GM19395 (cell line): Measurements from ENCODE around the gene ZG16.

Source experiments
- ATAC-seq: cut with Tn5 transposase; IDR thresholded peaks from one replicate; pipeline ENCODE4 v1.9.1; 2021; ENCODE audit warnings: mild to moderate bottlenecking, moderate library complexity; ENCODE audit not compliant: unreplicated experiment

Gene ZG16

DNA sequence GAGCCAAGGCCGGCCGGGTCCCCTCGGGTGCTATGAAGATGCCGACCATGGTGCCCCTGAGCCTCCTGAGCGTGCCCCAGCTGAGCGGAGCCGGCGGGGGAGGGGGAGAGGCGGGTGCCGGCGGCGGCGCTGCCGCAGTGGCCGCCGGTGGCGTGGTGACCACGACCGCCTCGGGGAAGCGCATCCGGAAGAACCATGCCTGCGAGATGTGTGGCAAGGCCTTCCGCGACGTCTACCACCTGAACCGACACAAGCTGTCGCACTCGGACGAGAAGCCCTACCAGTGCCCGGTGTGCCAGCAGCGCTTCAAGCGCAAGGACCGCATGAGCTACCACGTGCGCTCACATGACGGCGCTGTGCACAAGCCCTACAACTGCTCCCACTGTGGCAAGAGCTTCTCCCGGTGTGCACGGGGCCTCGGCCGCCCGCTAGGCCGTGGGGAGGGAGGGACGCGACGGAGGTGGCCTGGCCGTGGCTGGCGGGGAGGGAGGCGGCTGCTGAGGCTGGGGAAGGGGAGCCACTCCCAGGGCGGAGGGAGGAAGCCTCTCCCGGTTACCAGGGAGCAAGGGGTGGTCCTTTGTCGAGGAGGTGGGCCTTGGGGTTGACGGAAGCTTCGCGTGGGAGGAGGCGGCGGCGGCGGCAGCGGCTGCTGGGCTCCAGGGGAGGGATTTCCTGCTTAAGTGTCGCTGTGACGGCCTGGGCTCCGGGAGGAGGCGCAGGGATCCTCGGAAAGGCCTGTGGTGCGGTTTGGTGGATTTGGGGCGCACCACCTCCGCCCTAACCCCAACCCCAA is 29.6 kb downstream of the ZG16 start:
- no peak for ATAC-seq

DNA sequence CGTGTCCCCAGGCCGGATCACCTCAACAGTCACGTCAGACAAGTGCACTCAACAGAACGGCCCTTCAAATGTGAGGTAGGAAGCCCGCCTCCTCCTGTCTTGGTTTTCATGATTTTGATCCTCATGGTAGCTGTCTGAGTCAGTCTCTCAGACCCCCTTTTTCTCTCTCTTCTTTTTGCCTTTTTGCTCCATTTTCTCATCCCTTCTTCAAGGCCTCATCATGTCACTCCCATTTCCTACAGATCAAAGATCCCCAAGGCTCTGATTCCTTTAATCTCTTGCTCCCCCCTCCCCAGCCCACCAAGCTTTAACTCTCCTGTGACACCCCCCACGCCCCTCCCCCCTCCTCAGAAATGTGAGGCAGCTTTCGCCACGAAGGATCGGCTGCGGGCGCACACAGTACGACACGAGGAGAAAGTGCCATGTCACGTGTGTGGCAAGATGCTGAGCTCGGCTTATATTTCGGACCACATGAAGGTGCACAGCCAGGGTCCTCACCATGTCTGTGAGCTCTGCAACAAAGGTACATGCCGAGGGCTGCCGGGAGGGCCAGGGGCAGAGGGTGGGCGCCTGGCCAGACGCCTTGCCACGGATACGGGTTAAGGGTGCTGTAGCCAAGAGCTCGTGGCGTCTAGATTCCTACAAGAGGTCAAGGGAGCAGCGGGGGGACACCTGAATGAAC is 30.3 kb downstream of the ZG16 start:
- ATAC-seq: no peak

DNA sequence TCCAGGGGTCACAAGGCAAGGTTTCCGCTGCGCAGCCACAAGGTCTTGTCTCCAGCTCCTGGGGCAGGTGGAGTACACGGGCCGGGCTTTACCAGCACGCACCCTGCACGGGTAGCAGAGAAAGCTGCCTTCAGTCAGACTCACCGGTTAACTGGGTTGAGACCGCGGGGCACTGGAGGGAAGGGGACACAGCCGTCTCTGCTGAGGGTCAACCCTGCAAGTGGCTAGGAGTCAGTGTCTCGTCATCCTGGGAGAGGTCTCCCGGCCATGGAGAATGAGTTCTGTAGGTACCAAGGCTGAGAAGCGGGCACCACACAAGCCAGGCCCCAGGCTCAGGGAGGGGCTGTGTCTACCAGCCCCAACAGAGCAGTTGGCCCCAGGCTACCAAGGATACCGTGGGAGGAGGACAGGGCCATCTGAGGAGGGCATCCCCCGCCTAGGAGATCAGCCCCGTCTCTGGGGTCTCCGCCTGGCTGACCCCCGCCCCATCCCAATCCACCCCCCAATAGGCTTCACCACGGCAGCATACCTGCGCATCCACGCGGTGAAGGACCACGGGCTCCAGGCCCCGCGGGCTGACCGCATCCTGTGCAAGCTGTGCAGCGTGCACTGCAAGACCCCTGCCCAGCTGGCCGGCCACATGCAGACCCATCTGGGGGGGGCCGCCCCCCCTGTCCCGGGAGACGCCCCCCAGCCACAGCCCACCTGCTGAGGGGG is 31.1 kb downstream of the ZG16 start:
- no peak for ATAC-seq

DNA sequence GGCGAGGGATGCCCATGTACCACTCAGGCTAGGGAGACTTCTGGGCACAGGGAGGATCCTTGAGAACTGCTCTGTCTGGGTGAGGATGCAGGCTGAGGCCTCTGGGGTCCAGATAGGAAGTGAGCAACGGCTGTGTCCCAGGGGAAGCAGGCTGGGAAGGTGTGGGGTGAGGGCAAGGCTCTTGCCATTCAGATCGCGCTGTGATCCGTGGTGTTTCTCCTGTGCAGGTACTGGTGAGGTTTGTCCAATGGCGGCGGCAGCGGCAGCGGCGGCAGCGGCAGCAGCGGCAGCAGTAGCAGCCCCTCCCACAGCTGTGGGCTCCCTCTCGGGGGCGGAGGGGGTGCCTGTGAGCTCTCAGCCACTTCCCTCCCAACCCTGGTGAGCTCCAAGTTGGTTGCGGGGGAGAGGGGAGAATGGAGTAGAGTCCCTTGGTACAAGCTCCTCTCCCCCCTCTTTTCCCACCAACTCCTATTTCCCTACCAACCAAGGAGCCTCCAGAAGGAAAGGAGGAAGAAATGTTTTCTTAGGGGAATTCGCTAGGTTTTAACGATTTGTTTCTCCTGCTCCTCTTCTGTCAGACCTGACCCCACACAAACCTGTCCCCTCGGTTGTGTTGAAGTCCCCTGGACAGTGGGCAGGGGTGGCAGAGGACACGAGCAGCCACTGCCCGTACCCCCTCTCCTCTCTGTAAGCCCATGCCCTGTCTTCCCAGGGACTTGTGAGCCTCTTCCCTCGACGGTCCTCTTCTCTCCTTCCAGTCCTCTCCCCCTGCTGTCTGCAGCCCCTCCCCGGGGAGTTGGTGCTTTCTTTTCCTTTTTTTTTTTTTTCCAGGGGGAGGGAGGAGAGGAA is 32.0 kb downstream of the ZG16 start:
- no peak for ATAC-seq

DNA sequence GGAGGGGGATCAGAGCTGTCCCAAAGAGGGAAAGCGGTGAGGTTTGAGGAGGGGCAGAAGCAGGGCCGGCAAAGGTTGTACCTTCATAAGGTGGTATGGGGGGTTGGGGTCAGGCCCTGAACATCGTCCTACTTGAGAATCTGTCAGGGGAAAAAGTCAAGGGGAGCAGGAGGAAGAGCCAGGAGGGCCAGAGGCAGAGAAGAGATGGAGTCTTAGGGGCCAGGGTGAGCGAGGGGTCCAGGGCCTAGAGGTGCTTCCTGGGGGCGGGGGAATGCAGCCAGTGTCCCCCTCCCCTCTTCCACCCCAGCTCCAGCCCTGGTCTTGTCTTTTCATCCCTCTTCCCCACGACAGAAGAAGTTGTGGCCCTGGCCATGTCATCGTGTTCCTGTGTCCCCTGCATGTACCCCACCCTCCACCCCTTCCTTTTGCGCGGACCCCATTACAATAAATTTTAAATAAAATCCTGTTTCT is 32.7 kb downstream of the ZG16 start:
- ATAC-seq: no peak

DNA sequence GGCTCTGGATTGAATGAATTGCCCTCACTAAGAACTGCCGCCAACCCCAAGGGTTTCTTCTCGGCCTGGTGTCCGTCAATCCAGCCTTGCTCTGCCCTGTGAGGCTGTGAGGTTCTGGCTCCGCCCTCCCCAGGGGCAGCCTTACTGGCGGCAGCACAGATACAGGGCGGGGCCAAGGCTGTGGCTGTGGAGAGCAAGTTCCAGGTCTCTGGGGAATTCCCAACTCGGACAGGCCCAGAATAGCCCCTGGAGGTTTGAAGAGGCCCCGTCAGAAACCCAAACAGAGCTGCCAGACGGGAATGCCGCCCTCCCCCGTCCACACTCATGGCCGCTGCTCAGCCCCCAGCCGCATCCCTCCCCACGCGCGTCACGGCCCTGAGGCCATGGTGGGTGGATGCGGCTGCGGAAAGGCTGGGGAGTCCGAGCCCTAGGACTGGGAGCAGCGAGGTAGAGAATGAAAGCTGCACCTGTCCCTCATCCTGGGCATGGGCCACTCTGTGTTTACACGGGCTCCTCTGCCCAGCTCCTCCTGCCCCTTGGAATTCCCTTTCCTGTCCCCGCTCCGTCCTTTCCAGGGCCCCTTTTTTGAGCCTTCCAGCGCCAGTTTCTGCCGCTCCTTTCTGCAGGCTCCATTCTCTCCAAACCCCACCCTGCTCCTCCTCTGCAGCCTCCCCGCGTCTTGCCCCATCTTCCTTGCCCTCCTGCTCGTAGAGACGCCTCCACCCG is 33.3 kb downstream of the ZG16 start:
- ATAC-seq: peak; percentile 37

DNA sequence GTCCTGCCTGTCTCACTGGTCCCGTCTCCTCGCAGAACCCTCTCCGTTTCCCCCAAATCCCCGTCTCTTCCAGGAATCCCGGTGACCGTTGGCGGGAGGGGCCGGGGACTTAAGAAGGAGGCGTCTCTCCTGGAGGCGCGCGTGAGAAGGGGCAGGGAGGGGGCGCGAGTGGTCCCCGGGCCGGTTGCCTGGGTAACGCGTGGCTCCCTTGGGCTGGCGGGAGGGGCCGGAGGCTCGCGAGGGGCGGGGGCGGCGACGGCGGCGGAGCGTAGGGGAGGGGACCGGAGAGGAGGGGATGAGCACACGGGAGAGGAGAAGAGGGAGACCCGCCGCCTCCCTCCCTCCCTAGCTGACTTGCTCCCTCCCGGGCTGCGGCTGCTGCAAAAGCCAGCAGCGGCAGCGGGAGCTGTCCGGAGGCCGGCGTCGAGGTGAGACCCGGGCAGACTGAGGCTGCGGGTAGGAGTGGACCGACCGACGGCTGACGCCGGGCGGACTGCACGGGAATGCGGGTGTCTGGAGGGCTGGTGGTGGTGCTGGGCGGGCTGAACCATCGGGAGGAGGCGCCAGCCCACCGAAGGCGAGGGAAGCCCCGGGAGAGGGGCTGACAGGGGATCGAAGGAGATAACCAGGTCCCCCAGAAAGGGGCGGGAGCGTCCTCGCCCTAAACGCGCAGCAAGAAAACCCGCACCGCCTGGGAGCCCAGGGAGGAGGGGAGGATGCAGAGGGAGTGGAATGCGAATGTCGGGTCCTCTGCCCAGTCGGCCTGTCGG is 34.0 kb downstream of the ZG16 start, which contains the start of gene PRRT2:
Gene PRRT2 (plus strand): TSS at position 298 of the 770 bp plus-strand sequence. CDS start 862 bp downstream, outside the sequence.
- no peak for ATAC-seq

DNA sequence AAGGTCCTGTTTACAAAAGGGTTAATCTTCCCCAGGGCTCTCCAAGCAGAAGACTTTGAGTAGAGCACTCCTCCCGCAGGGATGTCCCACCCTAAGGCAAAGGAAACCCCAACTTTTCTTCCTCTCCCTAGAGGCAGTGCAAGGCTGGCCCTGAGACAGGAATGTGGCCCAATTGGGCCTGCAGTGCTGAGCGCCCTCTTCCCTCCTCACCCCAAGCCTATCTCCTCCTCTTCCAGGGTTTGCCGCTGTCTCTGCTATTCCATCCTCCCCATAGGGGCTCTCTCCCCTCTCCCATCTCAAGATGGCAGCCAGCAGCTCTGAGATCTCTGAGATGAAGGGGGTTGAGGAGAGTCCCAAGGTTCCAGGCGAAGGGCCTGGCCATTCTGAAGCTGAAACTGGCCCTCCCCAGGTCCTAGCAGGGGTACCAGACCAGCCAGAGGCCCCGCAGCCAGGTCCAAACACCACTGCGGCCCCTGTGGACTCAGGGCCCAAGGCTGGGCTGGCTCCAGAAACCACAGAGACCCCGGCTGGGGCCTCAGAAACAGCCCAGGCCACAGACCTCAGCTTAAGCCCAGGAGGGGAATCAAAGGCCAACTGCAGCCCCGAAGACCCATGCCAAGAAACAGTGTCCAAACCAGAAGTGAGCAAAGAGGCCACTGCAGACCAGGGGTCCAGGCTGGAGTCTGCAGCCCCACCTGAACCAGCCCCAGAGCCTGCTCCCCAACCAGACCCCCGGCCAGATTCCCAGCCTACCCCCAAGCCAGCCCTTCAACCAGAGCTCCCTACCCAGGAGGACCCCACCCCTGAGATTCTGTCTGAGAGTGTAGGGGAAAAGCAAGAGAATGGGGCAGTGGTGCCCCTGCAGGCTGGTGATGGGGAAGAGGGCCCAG is 34.9 kb downstream of the ZG16 start:
- no peak for ATAC-seq

DNA sequence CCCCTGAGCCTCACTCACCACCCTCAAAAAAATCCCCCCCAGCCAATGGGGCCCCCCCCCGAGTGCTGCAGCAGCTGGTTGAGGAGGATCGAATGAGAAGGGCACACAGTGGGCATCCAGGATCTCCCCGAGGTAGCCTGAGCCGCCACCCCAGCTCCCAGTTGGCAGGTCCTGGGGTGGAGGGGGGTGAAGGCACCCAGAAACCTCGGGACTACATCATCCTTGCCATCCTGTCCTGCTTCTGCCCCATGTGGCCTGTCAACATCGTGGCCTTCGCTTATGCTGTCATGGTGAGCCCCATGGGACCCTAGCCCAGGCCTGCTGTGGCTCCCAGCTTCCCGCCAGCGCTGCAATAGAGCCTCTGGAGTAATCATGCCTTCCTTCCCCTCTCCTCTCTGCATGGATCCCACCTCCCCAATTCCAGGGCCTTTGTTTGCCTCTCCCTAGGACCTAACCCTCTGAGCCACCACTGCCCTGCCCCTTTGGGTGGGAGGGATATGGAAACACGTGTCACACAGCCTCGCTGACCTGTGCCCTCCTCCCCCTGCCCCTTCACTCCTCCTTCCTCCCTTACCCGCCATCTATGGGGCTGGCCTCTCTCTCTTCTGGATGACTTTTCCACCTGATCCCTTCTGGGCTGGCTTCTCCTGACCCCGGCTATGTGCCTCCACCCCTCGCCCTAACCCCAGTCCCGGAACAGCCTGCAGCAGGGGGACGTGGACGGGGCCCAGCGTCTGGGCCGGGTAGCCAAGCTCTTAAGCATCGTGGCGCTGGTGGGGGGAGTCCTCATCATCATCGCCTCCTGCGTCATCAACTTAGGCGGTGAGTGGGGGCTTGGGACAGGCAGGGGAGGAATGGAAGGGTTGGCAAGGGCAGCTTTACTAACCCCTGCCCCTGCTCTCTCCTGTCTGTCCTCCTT is 35.8 kb downstream of the ZG16 start:
- no peak for ATAC-seq

DNA sequence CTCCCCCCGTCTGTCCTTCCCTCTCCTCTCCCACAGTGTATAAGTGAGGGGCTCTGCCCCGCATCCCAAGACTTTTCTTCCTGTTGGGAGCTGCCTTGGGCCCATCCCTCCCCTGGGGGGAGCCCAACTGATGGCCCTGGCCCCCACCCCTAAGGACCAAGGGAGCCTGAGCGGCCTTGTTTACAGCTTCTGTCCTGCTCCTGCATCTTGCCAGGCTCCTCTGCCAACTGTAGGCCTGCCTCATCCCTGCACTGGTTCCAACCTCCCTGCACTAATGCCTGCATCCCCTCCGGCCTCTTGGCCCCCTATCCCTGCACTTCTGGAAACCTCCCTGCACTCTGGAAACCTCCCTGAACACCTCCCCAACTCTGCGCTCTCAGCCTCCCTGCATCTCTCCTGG is 36.5 kb downstream of the ZG16 start:
- no peak for ATAC-seq

DNA sequence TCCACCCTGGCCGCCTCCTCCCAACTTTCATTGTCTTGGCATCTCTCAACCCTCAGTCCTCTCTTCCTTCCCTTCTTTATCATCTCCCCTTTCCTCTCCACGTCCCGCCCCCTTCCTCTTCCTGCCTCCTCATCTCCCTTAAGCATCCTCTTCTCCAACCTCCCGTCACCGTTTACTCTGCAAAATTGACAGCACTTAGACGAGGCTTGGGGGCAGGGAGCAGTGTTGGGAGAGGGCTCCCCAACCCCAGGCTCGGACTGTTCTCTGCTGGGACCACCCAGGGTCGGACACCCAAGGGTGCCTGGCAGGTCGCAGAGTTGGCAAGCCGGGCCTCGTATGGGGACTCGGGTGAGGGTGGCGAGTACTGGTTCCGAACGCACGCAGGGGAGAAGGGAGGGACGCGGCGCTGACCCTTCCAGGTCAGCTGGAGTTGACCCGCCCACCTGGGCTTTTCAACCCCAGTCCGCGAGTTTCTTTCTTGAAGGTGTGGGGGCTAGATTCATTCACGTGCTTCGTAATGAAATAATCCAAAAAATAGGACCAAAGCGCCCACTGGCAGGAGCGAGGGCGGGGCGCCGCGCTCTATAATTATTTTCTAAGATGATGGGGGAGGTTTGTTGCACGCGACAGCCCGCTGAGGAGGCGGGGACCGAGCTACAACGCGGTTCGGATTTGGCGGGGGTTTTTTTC is 37.1 kb downstream of the ZG16 start:
- no peak for ATAC-seq

DNA sequence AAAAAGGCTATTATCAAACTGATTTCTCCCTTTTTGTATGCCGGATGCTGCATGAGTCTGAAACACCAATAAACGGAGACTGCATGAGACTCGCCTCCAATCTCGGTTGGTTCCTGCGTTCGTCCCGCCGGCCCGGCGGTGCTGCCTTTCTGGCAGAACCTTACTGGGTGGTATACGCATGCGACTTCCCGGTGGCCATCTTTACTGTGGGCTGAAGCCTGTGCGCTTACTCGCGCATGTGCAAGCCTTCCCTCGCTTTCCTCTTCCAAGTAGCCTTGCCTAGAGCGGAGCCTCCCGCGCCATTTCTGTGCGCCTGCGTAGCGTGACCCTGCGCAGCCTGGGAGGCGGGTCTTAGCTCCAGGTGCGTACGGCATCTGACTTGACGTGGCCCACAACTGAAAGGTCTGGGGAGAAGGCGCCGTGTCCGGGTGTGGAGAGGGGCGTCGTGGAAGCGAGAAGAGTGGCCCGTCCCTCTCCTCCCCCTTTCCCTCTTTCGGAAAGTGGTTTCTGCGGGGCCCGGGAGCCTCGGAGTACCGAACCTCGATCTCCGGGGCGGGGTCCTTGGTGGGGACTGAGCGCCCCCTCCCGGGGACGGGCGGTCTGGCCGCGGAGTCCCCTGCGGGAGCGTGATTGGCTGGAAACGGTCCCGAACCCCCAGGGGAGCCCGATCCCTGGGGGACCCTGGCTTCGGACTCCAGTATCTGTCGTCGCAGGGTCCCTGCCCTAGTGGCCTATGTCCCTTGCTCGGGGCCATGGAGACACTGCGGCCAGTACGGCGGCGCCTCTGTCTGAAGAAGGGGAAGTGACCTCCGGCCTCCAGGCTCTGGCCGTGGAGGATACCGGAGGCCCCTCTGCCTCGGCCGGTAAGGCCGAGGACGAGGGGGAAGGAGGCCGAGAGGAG is 38.0 kb downstream of the ZG16 start, which contains the start of gene PAGR1:
Gene PAGR1 (plus strand): TSS at position 360 of the 901 bp plus-strand sequence. CDS start 374 bp downstream, at position 734.
- peak; percentile 65 for ATAC-seq

DNA sequence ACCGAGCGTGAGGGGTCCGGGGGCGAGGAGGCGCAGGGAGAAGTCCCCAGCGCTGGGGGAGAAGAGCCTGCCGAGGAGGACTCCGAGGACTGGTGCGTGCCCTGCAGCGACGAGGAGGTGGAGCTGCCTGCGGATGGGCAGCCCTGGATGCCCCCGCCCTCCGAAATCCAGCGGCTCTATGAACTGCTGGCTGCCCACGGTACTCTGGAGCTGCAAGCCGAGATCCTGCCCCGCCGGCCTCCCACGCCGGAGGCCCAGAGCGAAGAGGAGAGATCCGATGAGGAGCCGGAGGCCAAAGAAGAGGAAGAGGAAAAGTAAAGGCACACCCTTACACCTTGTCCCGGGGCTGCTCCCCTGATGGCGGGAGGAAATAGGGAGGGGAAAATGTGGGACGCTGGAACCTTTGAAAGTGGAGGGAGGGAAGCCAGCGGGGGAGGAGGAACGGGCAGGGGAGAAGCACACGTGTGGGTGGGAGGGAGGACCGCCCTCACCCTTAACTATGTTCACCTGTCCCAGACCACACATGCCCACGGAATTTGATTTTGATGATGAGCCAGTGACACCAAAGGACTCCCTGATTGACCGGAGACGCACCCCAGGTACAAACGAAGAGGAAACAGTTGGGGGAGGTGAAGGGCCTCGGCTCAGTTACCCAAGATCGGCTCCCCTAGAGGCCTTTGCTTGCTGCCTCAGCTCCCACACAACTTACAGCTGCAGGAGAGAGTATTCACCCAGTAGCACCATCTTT is 38.8 kb downstream of the ZG16 start:
- ATAC-seq: peak; percentile 10

DNA sequence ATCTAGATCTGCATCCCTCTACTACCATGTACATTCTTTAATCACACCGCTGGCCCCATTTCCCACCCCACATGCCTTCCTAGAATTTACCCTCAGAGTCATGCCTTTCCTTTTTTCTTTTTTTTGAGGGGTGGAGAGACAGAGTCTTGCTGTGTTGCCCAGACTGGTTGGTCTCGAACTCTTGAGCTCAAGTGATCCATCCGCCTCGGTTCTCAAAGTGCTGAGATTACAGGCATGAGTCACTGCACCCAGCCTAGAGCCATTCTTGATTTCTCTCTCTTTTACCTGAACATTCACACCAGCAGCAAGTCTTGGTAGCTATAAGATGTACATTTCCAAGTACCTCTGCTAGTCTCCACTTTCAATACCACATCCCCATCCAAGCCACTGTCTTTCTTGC is 40.0 kb downstream of the ZG16 start:
- no peak for ATAC-seq

DNA sequence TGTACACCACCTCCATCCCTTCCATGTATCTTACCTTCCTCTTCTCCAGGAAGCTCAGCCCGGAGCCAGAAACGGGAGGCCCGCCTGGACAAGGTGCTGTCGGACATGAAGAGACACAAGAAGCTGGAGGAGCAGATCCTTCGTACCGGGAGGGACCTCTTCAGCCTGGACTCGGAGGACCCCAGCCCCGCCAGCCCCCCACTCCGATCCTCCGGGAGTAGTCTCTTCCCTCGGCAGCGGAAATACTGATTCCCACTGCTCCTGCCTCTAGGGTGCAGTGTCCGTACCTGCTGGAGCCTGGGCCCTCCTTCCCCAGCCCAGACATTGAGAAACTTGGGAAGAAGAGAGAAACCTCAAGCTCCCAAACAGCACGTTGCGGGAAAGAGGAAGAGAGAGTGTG is 41.5 kb downstream of the ZG16 start:
- no peak for ATAC-seq
